ENCODE measurements around the gene PRKACG.

DNA sequence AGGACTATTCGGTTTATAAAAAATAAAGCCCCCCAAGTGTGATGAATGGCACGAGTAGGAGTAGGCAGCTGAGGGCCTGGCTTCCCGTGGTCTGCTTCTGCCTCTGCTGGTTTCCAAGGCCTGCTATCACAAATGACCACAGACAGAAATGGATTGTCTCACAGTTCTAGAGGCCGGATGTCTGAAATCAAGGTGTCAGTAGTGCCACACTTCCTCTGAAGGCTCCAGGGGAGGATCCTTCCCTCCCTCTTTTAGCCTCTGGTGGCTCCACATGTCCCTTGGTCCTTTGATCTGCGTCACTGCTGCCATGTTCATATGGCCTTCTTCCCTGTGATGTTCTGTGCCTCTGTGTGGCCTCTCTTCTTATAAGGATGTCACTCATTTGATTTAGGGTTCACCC lies 15.1 kb downstream of the PRKACG start:
- TF ChIP-seq, protein P1, sequence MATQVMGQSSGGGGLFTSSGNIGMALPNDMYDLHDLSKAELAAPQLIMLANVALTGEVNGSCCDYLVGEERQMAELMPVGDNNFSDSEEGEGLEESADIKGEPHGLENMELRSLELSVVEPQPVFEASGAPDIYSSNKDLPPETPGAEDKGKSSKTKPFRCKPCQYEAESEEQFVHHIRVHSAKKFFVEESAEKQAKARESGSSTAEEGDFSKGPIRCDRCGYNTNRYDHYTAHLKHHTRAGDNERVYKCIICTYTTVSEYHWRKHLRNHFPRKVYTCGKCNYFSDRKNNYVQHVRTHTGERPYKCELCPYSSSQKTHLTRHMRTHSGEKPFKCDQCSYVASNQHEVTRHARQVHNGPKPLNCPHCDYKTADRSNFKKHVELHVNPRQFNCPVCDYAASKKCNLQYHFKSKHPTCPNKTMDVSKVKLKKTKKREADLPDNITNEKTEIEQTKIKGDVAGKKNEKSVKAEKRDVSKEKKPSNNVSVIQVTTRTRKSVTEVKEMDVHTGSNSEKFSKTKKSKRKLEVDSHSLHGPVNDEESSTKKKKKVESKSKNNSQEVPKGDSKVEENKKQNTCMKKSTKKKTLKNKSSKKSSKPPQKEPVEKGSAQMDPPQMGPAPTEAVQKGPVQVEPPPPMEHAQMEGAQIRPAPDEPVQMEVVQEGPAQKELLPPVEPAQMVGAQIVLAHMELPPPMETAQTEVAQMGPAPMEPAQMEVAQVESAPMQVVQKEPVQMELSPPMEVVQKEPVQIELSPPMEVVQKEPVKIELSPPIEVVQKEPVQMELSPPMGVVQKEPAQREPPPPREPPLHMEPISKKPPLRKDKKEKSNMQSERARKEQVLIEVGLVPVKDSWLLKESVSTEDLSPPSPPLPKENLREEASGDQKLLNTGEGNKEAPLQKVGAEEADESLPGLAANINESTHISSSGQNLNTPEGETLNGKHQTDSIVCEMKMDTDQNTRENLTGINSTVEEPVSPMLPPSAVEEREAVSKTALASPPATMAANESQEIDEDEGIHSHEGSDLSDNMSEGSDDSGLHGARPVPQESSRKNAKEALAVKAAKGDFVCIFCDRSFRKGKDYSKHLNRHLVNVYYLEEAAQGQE (IDR thresholded peaks at IDR 0.05; ENCODE audit: insufficient read depth in 1 of 2, low read depth in 2 of 2, low read length in 2 of 2) = no peak
- no peak for TF ChIP-seq POLR2AphosphoS5 (IDR thresholded peaks at IDR 0.05; ENCODE audit: low read depth, low read length)
- no peak for TF ChIP-seq SIN3A (IDR thresholded peaks at IDR 0.05; ENCODE audit: borderline replicate concordance, insufficient read depth, low read length)
- TF ChIP-seq TAF1 (IDR thresholded peaks at IDR 0.05; ENCODE audit: borderline replicate concordance, insufficient read depth, low read length) = no peak
